ENCODE measurements around the gene TRIM63. TPM values are rescaled to one million over a fixed set of nuclear protein-coding genes. Genes with fewer than 3 reads are reported as not detected.

Gene TRIM63
- total RNA-seq, 1 experiment from 2014 or later: not detected

DNA sequence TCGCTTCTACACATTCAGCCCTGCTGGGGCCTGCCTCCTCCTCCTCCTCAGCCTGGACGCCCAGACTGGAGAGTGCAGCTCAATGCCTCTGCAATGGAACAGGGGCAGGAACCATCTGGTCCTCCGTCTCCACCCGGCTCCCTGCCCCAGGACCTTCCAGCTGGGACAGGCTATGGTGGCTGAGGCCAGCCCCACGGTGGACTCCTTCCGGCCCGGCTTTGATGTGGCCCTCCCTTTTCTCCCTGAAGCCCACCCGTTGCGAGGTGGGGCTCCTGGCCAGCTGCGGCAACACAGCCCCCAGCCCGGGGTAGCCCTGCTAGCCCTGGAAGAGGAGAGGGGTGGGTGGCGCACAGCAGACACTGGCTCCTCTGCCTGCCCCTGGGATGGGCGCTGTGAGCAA is 44.4 kb downstream of the TRIM63 start:
- H3K27ac ChIP-seq (ENCODE audit: insufficient read length, low read depth, low read length): no peak overlapping the region
- no peak overlapping the region for H3T11ph ChIP-seq (ENCODE audit: low read length)
- H4K20me1 ChIP-seq (ENCODE audit: control insufficient read depth, insufficient read depth, insufficient read length): no peaks in the 10 kb centered on the region
- DNase-seq: no peak
- H3K18ac ChIP-seq (ENCODE audit: insufficient read length, low read depth, low read length): no peak overlapping the region
- no peaks in the 10 kb centered on the region for H3K4me1 ChIP-seq (ENCODE audit: insufficient read depth, low read length)
- H3K9me3 ChIP-seq (ENCODE audit: control insufficient read depth, low read depth, low read length): no peaks in the 10 kb centered on the region
- H2BK15ac ChIP-seq (ENCODE audit: low read depth, low read length): no peak overlapping the region
- no peak overlapping the region for H2BK12ac ChIP-seq (ENCODE audit: insufficient read length, low read depth, low read length)
- H3K14ac ChIP-seq (ENCODE audit: insufficient read depth, low read length): no peak overlapping the region
- H3K4me2 ChIP-seq (ENCODE audit: insufficient read depth, insufficient read length, low read length): no peak overlapping the region
- TF ChIP-seq, protein P1, sequence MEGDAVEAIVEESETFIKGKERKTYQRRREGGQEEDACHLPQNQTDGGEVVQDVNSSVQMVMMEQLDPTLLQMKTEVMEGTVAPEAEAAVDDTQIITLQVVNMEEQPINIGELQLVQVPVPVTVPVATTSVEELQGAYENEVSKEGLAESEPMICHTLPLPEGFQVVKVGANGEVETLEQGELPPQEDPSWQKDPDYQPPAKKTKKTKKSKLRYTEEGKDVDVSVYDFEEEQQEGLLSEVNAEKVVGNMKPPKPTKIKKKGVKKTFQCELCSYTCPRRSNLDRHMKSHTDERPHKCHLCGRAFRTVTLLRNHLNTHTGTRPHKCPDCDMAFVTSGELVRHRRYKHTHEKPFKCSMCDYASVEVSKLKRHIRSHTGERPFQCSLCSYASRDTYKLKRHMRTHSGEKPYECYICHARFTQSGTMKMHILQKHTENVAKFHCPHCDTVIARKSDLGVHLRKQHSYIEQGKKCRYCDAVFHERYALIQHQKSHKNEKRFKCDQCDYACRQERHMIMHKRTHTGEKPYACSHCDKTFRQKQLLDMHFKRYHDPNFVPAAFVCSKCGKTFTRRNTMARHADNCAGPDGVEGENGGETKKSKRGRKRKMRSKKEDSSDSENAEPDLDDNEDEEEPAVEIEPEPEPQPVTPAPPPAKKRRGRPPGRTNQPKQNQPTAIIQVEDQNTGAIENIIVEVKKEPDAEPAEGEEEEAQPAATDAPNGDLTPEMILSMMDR (conservative IDR thresholded peaks at IDR 0.05): no peak
- no peak overlapping the region for H2AFZ ChIP-seq (ENCODE audit: low read length)
- Mint-ChIP-seq H3K36me3 (ENCODE audit: insufficient read depth in 1 of 3, low read depth in 3 of 3) (no peaks in the 10 kb centered on the region), H3K4me1 (peaks cover 14 to 29% of the 10 kb centered on the region in 2 experiments), H3K9me3 (no peaks in the 10 kb centered on the region), H3K27ac (no peak overlapping the region), H3K27me3 (ENCODE audit: low read depth) (peaks cover 3% of the 10 kb centered on the region), H3K4me3 (no peak overlapping the region; a peak in 2 of 5 replicates)
- no peak overlapping the region for H2AK5ac ChIP-seq (ENCODE audit: insufficient read length, low read length)
- no peak overlapping the region for H4K91ac ChIP-seq (ENCODE audit: insufficient read length, low read depth, low read length)
- H3K9ac ChIP-seq (ENCODE audit: extremely low read depth, insufficient read length, low read length): no peak overlapping the region
- H3K23me2 ChIP-seq (ENCODE audit: insufficient read length, low read depth, low read length, poor library complexity, severe bottlenecking): no peaks in the 10 kb centered on the region
- H3K56ac ChIP-seq (ENCODE audit: insufficient read length, low read depth, low read length): no peak overlapping the region
- no peak overlapping the region for H4K8ac ChIP-seq (replicated peaks; ENCODE audit: insufficient read length, low read depth, low read length)
- no peaks in the 10 kb centered on the region for H3K27me3 ChIP-seq (ENCODE audit: insufficient read depth, low read length)
- no peak overlapping the region for H4K5ac ChIP-seq (ENCODE audit: insufficient read length, low read depth, low read length)
- H3K79me2 ChIP-seq (ENCODE audit: insufficient read depth, low read length): no peaks in the 10 kb centered on the region
- no peak overlapping the region for H3K4ac ChIP-seq (ENCODE audit: low read depth, low read length)
- no CpG with 5 or more reads among the region's 13 CpGs for WGBS (ENCODE audit: extremely low coverage, insufficient read length, low lambda C conversion rate)
- no peak overlapping the region for H2BK5ac ChIP-seq (ENCODE audit: insufficient read length, low read length)
- no peak overlapping the region for H2BK120ac ChIP-seq (ENCODE audit: low read depth, low read length, poor library complexity, severe bottlenecking)
- H2BK20ac ChIP-seq (ENCODE audit: low read depth, low read length, poor library complexity, severe bottlenecking): no peak overlapping the region
- no peak overlapping the region for H3K23ac ChIP-seq (ENCODE audit: insufficient read length, low read depth, low read length)
- no peaks in the 10 kb centered on the region for H3K79me1 ChIP-seq (ENCODE audit: insufficient read depth, low read depth, low read length, poor library complexity, severe bottlenecking)
